Epithelial cell of esophagus (primary cell): Measurements from ENCODE around the gene HYAL4.
"Not testable (repeated sequence)": the region's sequence is repeated elsewhere in the genome, so short reads cannot be mapped to it uniquely, and the experiment has no call there.

Experiments used
- DNase-seq: peaks from one replicate; pipeline ENCODE4 v3.0.0; 2010; ENCODE audit warnings: low read depth
- H3K4me3 ChIP-seq: 2 replicates; pipeline ENCODE4 v1.5.1; 2011; ENCODE audit warnings: mild to moderate bottlenecking, low read length, control low read depth
- CTCF ChIP-seq: IDR thresholded peaks from 2 replicates; pipeline ENCODE4 v1.5.1; 2011; ENCODE audit warnings: low read depth, mild to moderate bottlenecking, low read length, control low read depth, inconsistent platforms; ENCODE audit not compliant: insufficient read depth; ENCODE audit errors: missing control alignments

Gene HYAL4

GRCh38 chr7:123847868-123848267 lies 2.9 kb downstream of the HYAL4 start:
- no peak for TF ChIP-seq CTCF
- peak; percentile 62 for DNase-seq
- no peak overlapping the region for H3K4me3 ChIP-seq

- DNase-seq = peak; percentile 86
- TF ChIP-seq CTCF = no peak
- H3K4me3 ChIP-seq = no peak overlapping the region
Observed at GRCh38 chr7:123849855-123850254, 4.9 kb downstream of the HYAL4 start.

- H3K4me3 ChIP-seq, DNase-seq: not testable (repeated sequence)
Observed at GRCh38 chr7:123851404-123851803, 6.4 kb downstream of the HYAL4 start.

GRCh38 chr7:123854291-123854690 lies 9.3 kb downstream of the HYAL4 start:
- DNase-seq = not testable (repeated sequence)

GRCh38 chr7:123856428-123856827 lies 11.5 kb downstream of the HYAL4 start:
- not testable (repeated sequence) for H3K4me3 ChIP-seq, DNase-seq

More at GRCh38 chr7:123854291-123854690, 9.3 kb downstream of the HYAL4 start:
- H3K4me3 ChIP-seq = not testable (repeated sequence)

GRCh38 chr7:123860848-123861247 lies 15.9 kb downstream of the HYAL4 start:
- DNase-seq = no peak
- TF ChIP-seq CTCF = no peak
- H3K4me3 ChIP-seq = no peak overlapping the region

- DNase-seq = no peak
- TF ChIP-seq CTCF = no peak
- no peak overlapping the region for H3K4me3 ChIP-seq
Observed at GRCh38 chr7:123862775-123863174, 17.8 kb downstream of the HYAL4 start.

GRCh38 chr7:123863461-123863860 lies 18.5 kb downstream of the HYAL4 start:
- peak; percentile 30 for DNase-seq
- no peak for TF ChIP-seq CTCF

GRCh38 chr7:123864012-123864411 lies 19.0 kb downstream of the HYAL4 start:
- no peak for TF ChIP-seq CTCF
- no peak for DNase-seq
- H3K4me3 ChIP-seq = no peak overlapping the region

More at GRCh38 chr7:123863461-123863860, 18.5 kb downstream of the HYAL4 start:
- no peak overlapping the region for H3K4me3 ChIP-seq
